ENCODE data around the gene HK2.

Gene HK2

GRCh38 chr2:74858281-74858680 is 24.4 kb downstream of the HK2 start:
- no peaks in the 10 kb centered on the region for H3K27me3 ChIP-seq (ENCODE audit: control insufficient read depth, insufficient read depth, low read length)
- no peaks in the 10 kb centered on the region for H3K4me1 ChIP-seq (ENCODE audit: control insufficient read depth, insufficient read depth, low read length)
- no peak overlapping the region for H3K27ac ChIP-seq (ENCODE audit: low read length)
- no peaks in the 10 kb centered on the region for H3K9me3 ChIP-seq (ENCODE audit: control insufficient read depth, insufficient read depth, low read length)
- peaks cover 10% of the 10 kb centered on the region; the same call in 1 of the 2 replicates for H3K36me3 ChIP-seq (ENCODE audit: control insufficient read depth, insufficient read depth, low read length)
- WGBS (ENCODE audit: insufficient coverage, insufficient read length): no CpG with 5 or more reads among the region's 3 CpGs
- no peak for DNase-seq (ENCODE audit: low read depth, low spot score)
- no peak overlapping the region for H3K4me3 ChIP-seq (ENCODE audit: low read length)

- Histone ChIP-seq H3K9me3 (ENCODE audit: control insufficient read depth, insufficient read depth, low read length) (no peaks in the 10 kb centered on the region), H3K27me3 (ENCODE audit: control insufficient read depth, insufficient read depth, low read length) (no peaks in the 10 kb centered on the region), H3K36me3 (ENCODE audit: control insufficient read depth, insufficient read depth, low read length) (peaks cover 8% of the 10 kb centered on the region; the same call in 1 of the 2 replicates), H3K4me3 (ENCODE audit: low read length) (no peak overlapping the region), H3K4me1 (ENCODE audit: control insufficient read depth, insufficient read depth, low read length) (no peaks in the 10 kb centered on the region; the same call in 1 of the 2 replicates), H3K27ac (ENCODE audit: low read length) (no peak overlapping the region)
- no peak for DNase-seq (ENCODE audit: low read depth, low spot score)
- WGBS (ENCODE audit: insufficient coverage, insufficient read length): no CpG with 5 or more reads among the region's 3 CpGs
These were observed 26.2 kb downstream of the HK2 start for GRCh38 chr2:74860079-74860478.

GRCh38 chr2:74860521-74860920 is 26.6 kb downstream of the HK2 start:
- H3K9me3 ChIP-seq (ENCODE audit: control insufficient read depth, insufficient read depth, low read length): no peaks in the 10 kb centered on the region
- WGBS (ENCODE audit: insufficient coverage, insufficient read length): no CpG with 5 or more reads among the region's 3 CpGs
- no peaks in the 10 kb centered on the region for H3K27me3 ChIP-seq (ENCODE audit: control insufficient read depth, insufficient read depth, low read length)
- no peak for DNase-seq (ENCODE audit: low read depth, low spot score)
- H3K27ac ChIP-seq (ENCODE audit: low read length): no peak overlapping the region
- no peak overlapping the region for H3K4me3 ChIP-seq (ENCODE audit: low read length)
- peaks cover 4% of the 10 kb centered on the region; the same call in 1 of the 2 replicates for H3K4me1 ChIP-seq (ENCODE audit: control insufficient read depth, insufficient read depth, low read length)
- peaks cover 6% of the 10 kb centered on the region; the same call in 1 of the 2 replicates for H3K36me3 ChIP-seq (ENCODE audit: control insufficient read depth, insufficient read depth, low read length)

GRCh38 chr2:74861531-74861930 is 27.6 kb downstream of the HK2 start:
- no peak overlapping the region for H3K4me3 ChIP-seq (ENCODE audit: low read length)

GRCh38 chr2:74862020-74862964 is 28.4 kb downstream of the HK2 start:
- no peak for DNase-seq (ENCODE audit: low read depth, low spot score)
- no CpG with 5 or more reads among the region's 17 CpGs for WGBS (ENCODE audit: insufficient coverage, insufficient read length)
- Histone ChIP-seq H3K4me3 (ENCODE audit: low read length) (no peak overlapping the region), H3K4me1 (ENCODE audit: control insufficient read depth, insufficient read depth, low read length) (peaks cover 4% of the 10 kb centered on the region; the same call in 1 of the 2 replicates), H3K27me3 (ENCODE audit: control insufficient read depth, insufficient read depth, low read length) (no peaks in the 10 kb centered on the region), H3K27ac (ENCODE audit: low read length) (no peak overlapping the region), H3K36me3 (ENCODE audit: control insufficient read depth, insufficient read depth, low read length) (no peaks in the 10 kb centered on the region), H3K9me3 (ENCODE audit: control insufficient read depth, insufficient read depth, low read length) (no peaks in the 10 kb centered on the region)

More at GRCh38 chr2:74861531-74861930, 27.6 kb downstream of the HK2 start:
- H3K4me1 ChIP-seq (ENCODE audit: control insufficient read depth, insufficient read depth, low read length): peaks cover 4% of the 10 kb centered on the region; the same call in 1 of the 2 replicates
- H3K27me3 ChIP-seq (ENCODE audit: control insufficient read depth, insufficient read depth, low read length): no peaks in the 10 kb centered on the region
- no CpG with 5 or more reads among the region's 5 CpGs for WGBS (ENCODE audit: insufficient coverage, insufficient read length)
- H3K9me3 ChIP-seq (ENCODE audit: control insufficient read depth, insufficient read depth, low read length): no peaks in the 10 kb centered on the region
- H3K27ac ChIP-seq (ENCODE audit: low read length): no peak overlapping the region
- H3K36me3 ChIP-seq (ENCODE audit: control insufficient read depth, insufficient read depth, low read length): no peaks in the 10 kb centered on the region
- no peak for DNase-seq (ENCODE audit: low read depth, low spot score)

- Histone ChIP-seq H3K4me3 (ENCODE audit: low read length) (no peak overlapping the region), H3K4me1 (ENCODE audit: control insufficient read depth, insufficient read depth, low read length) (peaks cover 4% of the 10 kb centered on the region; the same call in 1 of the 2 replicates), H3K36me3 (ENCODE audit: control insufficient read depth, insufficient read depth, low read length) (peaks cover 3% of the 10 kb centered on the region; the same call in 1 of the 2 replicates), H3K9me3 (ENCODE audit: control insufficient read depth, insufficient read depth, low read length) (no peaks in the 10 kb centered on the region), H3K27me3 (ENCODE audit: control insufficient read depth, insufficient read depth, low read length) (no peaks in the 10 kb centered on the region), H3K27ac (ENCODE audit: low read length) (no peak overlapping the region)
- no peak for DNase-seq (ENCODE audit: low read depth, low spot score)
- no CpG with 5 or more reads among the region's 3 CpGs for WGBS (ENCODE audit: insufficient coverage, insufficient read length)
These were observed 29.9 kb downstream of the HK2 start for GRCh38 chr2:74863802-74864248.

- Histone ChIP-seq H3K9me3 (ENCODE audit: control insufficient read depth, insufficient read depth, low read length) (no peaks in the 10 kb centered on the region), H3K36me3 (ENCODE audit: control insufficient read depth, insufficient read depth, low read length) (peaks cover 3% of the 10 kb centered on the region; the same call in 1 of the 2 replicates), H3K4me1 (ENCODE audit: control insufficient read depth, insufficient read depth, low read length) (peaks cover 4% of the 10 kb centered on the region; the same call in 1 of the 2 replicates), H3K27me3 (ENCODE audit: control insufficient read depth, insufficient read depth, low read length) (no peaks in the 10 kb centered on the region), H3K27ac (ENCODE audit: low read length) (no peak overlapping the region), H3K4me3 (ENCODE audit: low read length) (no peak overlapping the region)
- no CpG with 5 or more reads among the region's 20 CpGs for WGBS (ENCODE audit: insufficient coverage, insufficient read length)
- no peak for DNase-seq (ENCODE audit: low read depth, low spot score)
These were observed 31.1 kb downstream of the HK2 start for GRCh38 chr2:74864728-74865722.

- H3K4me3 ChIP-seq (ENCODE audit: low read length): no peak overlapping the region
- no peaks in the 10 kb centered on the region for H3K27me3 ChIP-seq (ENCODE audit: control insufficient read depth, insufficient read depth, low read length)
- no peaks in the 10 kb centered on the region for H3K9me3 ChIP-seq (ENCODE audit: control insufficient read depth, insufficient read depth, low read length)
- H3K27ac ChIP-seq (ENCODE audit: low read length): no peak overlapping the region
- peaks cover 3% of the 10 kb centered on the region; the same call in 1 of the 2 replicates for H3K36me3 ChIP-seq (ENCODE audit: control insufficient read depth, insufficient read depth, low read length)
- no peak for DNase-seq (ENCODE audit: low read depth, low spot score)
- no CpG with 5 or more reads among the region's 15 CpGs for WGBS (ENCODE audit: insufficient coverage, insufficient read length)
- H3K4me1 ChIP-seq (ENCODE audit: control insufficient read depth, insufficient read depth, low read length): peaks cover 4% of the 10 kb centered on the region; the same call in 1 of the 2 replicates
These were observed 32.1 kb downstream of the HK2 start for GRCh38 chr2:74865770-74866674.

GRCh38 chr2:74867841-74868658 is 34.1 kb downstream of the HK2 start:
- WGBS (ENCODE audit: insufficient coverage, insufficient read length): 100% methylated on average over 1 of the region's 14 CpGs
- DNase-seq (ENCODE audit: low read depth, low spot score): no peak
- H3K4me1 ChIP-seq (ENCODE audit: control insufficient read depth, insufficient read depth, low read length): peaks cover 4% of the 10 kb centered on the region; the same call in 1 of the 2 replicates
- H3K9me3 ChIP-seq (ENCODE audit: control insufficient read depth, insufficient read depth, low read length): no peaks in the 10 kb centered on the region
- no peaks in the 10 kb centered on the region for H3K27me3 ChIP-seq (ENCODE audit: control insufficient read depth, insufficient read depth, low read length)
- no peak overlapping the region for H3K4me3 ChIP-seq (ENCODE audit: low read length)
- H3K27ac ChIP-seq (ENCODE audit: low read length): no peak overlapping the region
- peaks cover 7% of the 10 kb centered on the region; the same call in 1 of the 2 replicates for H3K36me3 ChIP-seq (ENCODE audit: control insufficient read depth, insufficient read depth, low read length)

Measured in iPS DF 6.9 (cell line).